Left ventricle myocardium inferior (tissue), 1 donor: Measurements from ENCODE around the gene KLC3. TPM values are rescaled to one million over a fixed set of nuclear protein-coding genes. Genes with fewer than 3 reads are reported as not detected.

Source experiments
- DNase-seq: peaks from one replicate; pipeline ENCODE4 v3.0.0-alpha.2; 2020
- H3K27ac ChIP-seq: fragments of 200-600 bp; replicated peaks from 2 replicates; pipeline ENCODE4 v1.8.0; 2021
- H3K27me3 ChIP-seq: fragments of 200-600 bp; 2 replicates; pipeline ENCODE4 v1.8.0; 2021; ENCODE audit warnings: low read depth
- H3K36me3 ChIP-seq: fragments of 200-600 bp; 2 replicates; pipeline ENCODE4 v1.8.0; 2021
- H3K4me1 ChIP-seq: fragments of 200-600 bp; 2 replicates; pipeline ENCODE4 v1.8.0; 2021
- H3K4me3 ChIP-seq: fragments of 200-600 bp; 2 replicates; pipeline ENCODE4 v1.8.0; 2021; ENCODE audit warnings: mild to moderate bottlenecking, moderate library complexity
- H3K9me3 ChIP-seq: fragments of 200-600 bp; replicated peaks from 2 replicates; pipeline ENCODE4 v1.8.0; 2021
- intact Hi-C: fragments of 100-400 bp; cut with micrococcal nuclease; formaldehyde crosslinking; loops from one replicate; pipeline ENCODE4 v1.11.0; 2022
- total RNA-seq: library from RNA; stranded (reverse); fragmentation: NEBNext Ultra II Directional; extraction: Animal tissue kit (Norgen Biotek cat#: 25700); gene quantifications from one replicate; pipeline ENCODE4 v1.2.1, GENCODE V29; 2021
- TF ChIP-seq, protein P1 (sequence below): fragments of 200-600 bp; IDR thresholded peaks from 2 replicates; pipeline ENCODE4 v1.8.0; 2021; ENCODE audit warnings: antibody characterized with exemption, mild to moderate bottlenecking, borderline replicate concordance
- donor health status: DM: no; HTN: yes; CAD: no; lungs with severe emphysema.

Gene KLC3
- total RNA-seq, 1 donor from 2014 or later, result not detected

DNA sequence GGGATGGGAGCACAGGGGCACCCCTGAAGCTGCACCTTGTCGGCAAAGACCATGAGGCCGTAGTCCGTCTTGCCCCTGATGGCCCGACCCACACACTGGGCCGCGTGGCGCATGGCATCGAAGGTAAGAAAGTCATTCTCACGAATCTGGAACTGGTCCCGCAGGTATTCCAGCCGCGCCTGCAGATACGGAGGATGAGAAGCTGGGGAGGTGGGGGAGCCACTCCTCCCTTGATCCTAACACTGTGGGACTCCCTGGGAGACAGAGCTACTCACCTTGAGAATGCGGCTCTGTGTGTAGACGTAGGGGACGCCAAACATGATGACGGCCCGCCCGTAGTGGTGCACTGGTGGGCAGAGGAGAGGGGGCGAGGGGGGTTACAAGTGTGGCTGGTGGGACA, 11.9 kb downstream of the KLC3 start:
- H3K4me1 ChIP-seq, result no peaks in the 10 kb centered on the region
- no peak overlapping the region for H3K4me3 ChIP-seq
- TF ChIP-seq, protein P1, sequence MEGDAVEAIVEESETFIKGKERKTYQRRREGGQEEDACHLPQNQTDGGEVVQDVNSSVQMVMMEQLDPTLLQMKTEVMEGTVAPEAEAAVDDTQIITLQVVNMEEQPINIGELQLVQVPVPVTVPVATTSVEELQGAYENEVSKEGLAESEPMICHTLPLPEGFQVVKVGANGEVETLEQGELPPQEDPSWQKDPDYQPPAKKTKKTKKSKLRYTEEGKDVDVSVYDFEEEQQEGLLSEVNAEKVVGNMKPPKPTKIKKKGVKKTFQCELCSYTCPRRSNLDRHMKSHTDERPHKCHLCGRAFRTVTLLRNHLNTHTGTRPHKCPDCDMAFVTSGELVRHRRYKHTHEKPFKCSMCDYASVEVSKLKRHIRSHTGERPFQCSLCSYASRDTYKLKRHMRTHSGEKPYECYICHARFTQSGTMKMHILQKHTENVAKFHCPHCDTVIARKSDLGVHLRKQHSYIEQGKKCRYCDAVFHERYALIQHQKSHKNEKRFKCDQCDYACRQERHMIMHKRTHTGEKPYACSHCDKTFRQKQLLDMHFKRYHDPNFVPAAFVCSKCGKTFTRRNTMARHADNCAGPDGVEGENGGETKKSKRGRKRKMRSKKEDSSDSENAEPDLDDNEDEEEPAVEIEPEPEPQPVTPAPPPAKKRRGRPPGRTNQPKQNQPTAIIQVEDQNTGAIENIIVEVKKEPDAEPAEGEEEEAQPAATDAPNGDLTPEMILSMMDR, result no peak
- intact Hi-C loops, result no loop called here
- no peak overlapping the region for H3K27ac ChIP-seq
- no peaks in the 10 kb centered on the region for H3K9me3 ChIP-seq
- DNase-seq, result no peak
- H3K36me3 ChIP-seq, result peaks cover 47% of the 10 kb centered on the region
- peaks cover 6% of the 10 kb centered on the region for H3K27me3 ChIP-seq

DNA sequence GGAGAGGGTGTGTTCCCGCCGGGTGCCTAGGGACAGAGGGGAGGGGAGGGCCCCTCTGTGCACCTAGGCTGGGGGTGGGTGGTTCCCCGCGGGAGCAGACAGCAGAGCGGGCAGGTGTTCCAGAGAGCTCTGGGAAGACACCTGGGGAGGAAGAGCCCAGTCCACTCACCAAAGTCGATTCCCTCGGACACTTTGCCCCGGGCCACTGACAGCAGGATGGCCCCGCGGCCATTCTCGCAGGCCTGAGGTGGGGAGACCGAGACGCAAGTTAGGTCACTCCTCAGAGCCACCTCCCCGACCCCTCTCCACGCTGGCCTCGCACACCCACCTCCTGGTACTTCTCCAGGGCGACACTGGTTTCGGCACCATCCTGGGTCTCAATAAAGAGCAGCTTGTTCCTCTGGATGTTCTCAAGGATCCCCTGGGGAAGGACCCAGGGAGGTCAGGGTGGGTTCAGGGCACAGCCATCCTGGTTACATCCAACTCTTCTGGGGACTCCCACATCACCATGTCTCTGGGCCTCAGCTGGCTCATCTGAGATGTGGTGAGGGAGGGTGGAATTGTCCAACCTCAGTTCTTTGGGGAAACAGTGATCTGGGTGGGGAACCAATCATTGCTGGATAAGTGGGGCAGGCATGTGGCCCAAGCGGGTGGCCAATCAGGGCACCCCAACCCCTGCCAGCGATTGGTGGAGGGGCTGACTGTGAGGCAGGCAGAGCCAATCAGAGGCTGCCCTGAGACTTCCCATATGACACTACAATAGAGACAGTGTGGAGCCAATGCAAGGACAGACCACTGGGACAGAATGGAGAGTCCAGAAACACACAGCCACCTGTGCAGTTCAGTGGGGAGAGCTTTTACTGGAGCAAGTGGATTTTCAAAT, 12.6 kb downstream of the KLC3 start:
- no peaks in the 10 kb centered on the region for H3K4me1 ChIP-seq
- intact Hi-C loops, result no loop called here
- no peak overlapping the region for H3K27ac ChIP-seq
- H3K36me3 ChIP-seq, result peaks cover 47% of the 10 kb centered on the region
- no peak overlapping the region for H3K4me3 ChIP-seq
- no peak for DNase-seq
- no peaks in the 10 kb centered on the region for H3K27me3 ChIP-seq
- H3K9me3 ChIP-seq, result no peaks in the 10 kb centered on the region
- TF ChIP-seq, protein P1, result no peak

DNA sequence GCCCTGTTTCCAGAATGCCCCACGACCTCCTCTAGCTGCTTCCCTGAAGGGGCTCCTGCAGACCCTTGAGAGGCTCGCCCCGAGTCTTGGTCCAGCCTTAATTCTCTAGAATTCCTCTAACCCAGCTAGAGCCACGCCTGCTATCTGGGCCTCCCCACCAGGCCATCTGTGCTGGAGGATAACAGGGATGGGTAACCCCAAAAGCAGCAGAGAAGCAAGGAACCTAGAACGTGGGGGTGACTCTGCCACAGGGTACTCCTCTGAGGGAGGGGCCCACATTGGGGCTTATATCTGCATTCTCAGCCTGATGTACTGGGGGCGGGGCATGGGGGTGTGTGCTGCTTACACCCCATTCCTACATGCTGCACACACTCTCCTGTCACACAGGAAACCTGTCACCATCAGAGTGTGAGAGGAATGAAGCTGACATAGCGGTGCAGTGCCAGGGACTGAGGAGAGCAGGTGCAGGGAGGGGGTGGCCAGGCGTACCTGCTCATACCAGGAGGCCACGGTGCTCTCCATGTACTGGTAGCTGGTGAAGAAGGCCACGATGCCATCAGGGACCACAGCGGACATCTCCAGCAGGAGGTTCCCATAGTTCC, 13.8 kb downstream of the KLC3 start:
- DNase-seq, result no peak
- intact Hi-C loops, result no loop called here
- Histone ChIP-seq H3K4me1 (no peaks in the 10 kb centered on the region), H3K27me3 (no peaks in the 10 kb centered on the region), H3K9me3 (no peaks in the 10 kb centered on the region), H3K27ac (no peak overlapping the region), H3K36me3 (peaks cover 47% of the 10 kb centered on the region), H3K4me3 (no peak overlapping the region)
- TF ChIP-seq, protein P1, result no peak

DNA sequence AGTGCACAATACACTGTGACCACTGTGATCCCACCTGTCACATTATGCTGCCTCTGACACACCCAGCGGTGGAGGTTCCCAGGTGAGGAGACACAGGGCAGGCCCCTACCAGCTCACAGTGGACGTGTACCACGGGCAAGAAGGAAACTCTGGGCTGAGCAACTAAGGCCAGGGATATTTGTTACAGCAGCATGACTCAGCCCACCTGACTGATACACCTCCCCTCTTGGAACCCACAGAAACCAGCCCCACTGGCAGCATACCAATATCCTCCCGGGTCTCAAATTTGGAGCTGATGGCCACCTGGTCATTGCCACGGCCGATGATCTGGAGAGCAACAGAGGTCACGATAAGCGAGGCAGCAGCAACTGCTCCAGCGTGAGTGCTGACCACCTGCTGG, 14.9 kb downstream of the KLC3 start:
- H3K27ac ChIP-seq, result no peak overlapping the region
- TF ChIP-seq, protein P1, result no peak
- H3K9me3 ChIP-seq, result no peaks in the 10 kb centered on the region
- H3K36me3 ChIP-seq, result peaks cover 47% of the 10 kb centered on the region
- H3K27me3 ChIP-seq, result no peaks in the 10 kb centered on the region
- no peak overlapping the region for H3K4me3 ChIP-seq
- no peak for DNase-seq
- intact Hi-C loops, result no loop called here
- no peaks in the 10 kb centered on the region for H3K4me1 ChIP-seq

DNA sequence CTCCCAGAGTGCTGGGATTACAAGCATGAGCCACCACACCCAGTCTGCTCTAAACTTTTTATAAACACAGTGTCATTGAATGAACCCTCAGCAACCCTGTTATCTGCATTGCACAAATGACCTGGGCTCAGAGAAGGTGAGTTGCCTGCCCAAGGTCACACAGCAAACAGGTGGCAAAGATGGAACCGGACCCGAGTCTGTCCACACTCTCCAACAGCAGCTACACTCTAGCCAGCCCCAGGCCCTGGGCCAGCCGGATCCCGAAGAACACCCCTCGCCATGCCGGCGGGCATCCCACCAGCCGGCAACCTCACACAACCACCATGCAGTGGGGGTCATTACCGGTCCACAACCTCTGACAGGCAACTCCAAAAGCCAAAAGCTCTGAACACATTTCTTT, 15.4 kb downstream of the KLC3 start:
- no peaks in the 10 kb centered on the region for H3K9me3 ChIP-seq
- H3K4me1 ChIP-seq, result no peaks in the 10 kb centered on the region
- H3K27ac ChIP-seq, result no peak overlapping the region
- TF ChIP-seq, protein P1, result no peak
- intact Hi-C loops, result no loop called here
- no peak for DNase-seq
- H3K27me3 ChIP-seq, result no peaks in the 10 kb centered on the region
- peaks cover 51% of the 10 kb centered on the region for H3K36me3 ChIP-seq
- H3K4me3 ChIP-seq, result no peak overlapping the region
